ENCODE data around the gene TM7SF2. TPM values are rescaled to one million over a fixed set of nuclear protein-coding genes. Genes with fewer than 3 reads are reported as not detected.

Gene TM7SF2
- total RNA-seq = 24.6 and 25.4 TPM in 2 replicates

DNA sequence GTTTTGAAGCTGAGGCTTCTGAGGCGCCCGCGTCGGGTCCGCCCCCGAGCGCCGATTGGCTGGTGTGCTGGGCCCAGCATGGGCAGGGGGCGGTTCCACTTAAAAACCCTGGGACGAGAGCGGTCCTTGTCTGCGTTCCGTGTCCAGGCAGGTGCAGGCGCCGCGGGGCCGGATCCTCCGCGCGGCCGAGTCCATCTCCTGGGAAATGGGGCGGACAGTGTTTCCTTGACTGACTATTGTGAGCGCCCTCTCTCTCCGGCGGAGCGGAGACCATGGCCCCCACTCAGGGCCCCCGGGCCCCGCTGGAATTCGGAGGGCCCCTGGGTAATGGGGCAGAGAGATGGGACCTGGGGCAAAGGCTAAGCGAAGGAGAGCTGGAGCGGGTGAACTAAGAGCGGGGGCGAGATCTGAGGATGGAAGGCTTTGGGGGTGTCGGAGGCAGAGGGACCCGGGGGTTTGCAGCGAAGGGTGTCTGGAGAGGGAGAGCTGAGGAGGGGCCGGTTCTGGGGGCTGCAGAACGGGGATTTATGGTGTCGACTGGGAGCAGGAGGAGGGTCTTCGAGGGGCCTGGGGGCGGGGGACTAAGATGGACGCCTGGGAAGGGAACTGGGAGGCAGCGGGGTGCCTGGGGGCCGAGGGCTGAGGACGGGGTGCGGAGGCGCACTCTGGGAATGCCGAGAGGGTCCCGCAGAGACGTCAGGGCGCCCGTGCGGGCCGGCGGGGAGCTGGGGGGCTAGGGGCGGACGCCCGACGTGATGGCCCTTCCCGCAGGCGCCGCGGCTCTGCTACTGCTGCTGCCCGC, at the start of gene TM7SF2:
TM7SF2 (plus strand) TSS at position 129 of the 802 bp plus-strand sequence; CDS start at position 273, 144 bp downstream.
- H3K4me3 Mint-ChIP-seq = peak within 1 kb of the TSS; percentile 89
- H3K4me1 Mint-ChIP-seq = peaks cover 50% of the 10 kb centered on the region
- DNase-seq (peak; percentile 90), ATAC-seq (ENCODE audit: low read depth) (peak; percentile 78)
- no peaks in the 10 kb centered on the region for H3K27me3 Mint-ChIP-seq
- CTCF ChIA-PET = interaction anchor here (0.7 to 4.2 kb wide), 14 partner anchors 9 to 749 kb away, joined by 3 to 48 read pairs (median 6); partner anchors contain the start of genes ARL2, CAPN1, CDC42EP2 and FAU
- no peaks in the 10 kb centered on the region for H3K9me3 Mint-ChIP-seq
- intact Hi-C loops (cut with micrococcal nuclease) = loop anchor here (2.0 to 5.0 kb wide), 2 partner anchors 149 to 400 kb away; partner anchors contain the start of gene POLA2
- POLR2A ChIA-PET = interaction anchor here (0.6 to 15.3 kb wide), 26 partner anchors 10 to 747 kb away, joined by 3 to 546 read pairs (median 4); partner anchors contain the start of genes ARL2, CAPN1, CDC42EP2 and CFL1
- TF ChIP-seq, protein P1, sequence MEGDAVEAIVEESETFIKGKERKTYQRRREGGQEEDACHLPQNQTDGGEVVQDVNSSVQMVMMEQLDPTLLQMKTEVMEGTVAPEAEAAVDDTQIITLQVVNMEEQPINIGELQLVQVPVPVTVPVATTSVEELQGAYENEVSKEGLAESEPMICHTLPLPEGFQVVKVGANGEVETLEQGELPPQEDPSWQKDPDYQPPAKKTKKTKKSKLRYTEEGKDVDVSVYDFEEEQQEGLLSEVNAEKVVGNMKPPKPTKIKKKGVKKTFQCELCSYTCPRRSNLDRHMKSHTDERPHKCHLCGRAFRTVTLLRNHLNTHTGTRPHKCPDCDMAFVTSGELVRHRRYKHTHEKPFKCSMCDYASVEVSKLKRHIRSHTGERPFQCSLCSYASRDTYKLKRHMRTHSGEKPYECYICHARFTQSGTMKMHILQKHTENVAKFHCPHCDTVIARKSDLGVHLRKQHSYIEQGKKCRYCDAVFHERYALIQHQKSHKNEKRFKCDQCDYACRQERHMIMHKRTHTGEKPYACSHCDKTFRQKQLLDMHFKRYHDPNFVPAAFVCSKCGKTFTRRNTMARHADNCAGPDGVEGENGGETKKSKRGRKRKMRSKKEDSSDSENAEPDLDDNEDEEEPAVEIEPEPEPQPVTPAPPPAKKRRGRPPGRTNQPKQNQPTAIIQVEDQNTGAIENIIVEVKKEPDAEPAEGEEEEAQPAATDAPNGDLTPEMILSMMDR (IDR thresholded peaks at IDR 0.05) = no peak
- peak within 1 kb of the TSS; percentile 77 for H3K27ac Mint-ChIP-seq
- H3K36me3 Mint-ChIP-seq (ENCODE audit: low read depth) = peaks cover 29% of the 10 kb centered on the region

DNA sequence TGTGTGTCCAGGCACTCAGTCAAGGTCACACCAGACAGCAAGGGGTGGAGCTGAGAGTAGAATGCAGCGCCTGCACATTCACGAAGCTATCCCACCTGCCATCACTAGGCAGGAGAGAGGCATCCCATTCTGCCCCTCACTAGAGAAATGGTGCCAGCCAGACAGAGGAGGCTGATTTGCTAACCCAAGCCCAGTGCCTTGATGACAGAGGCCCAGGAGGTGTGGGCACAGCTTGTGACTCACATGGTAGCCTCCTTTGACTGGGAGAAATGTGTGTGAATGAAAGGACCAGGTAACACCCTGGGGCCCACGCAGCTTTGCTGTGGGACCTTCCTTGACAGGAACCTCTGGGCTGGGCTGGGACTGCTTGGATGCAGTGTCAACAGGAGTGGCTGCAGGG, 48.1 kb upstream of the TM7SF2 start:
- H3K9me3 Mint-ChIP-seq = no peaks in the 10 kb centered on the region
- DNase-seq (no peak), ATAC-seq (ENCODE audit: low read depth) (no peak)
- no peaks in the 10 kb centered on the region for H3K36me3 Mint-ChIP-seq (ENCODE audit: low read depth)
- peaks cover 1% of the 10 kb centered on the region for H3K27me3 Mint-ChIP-seq
- POLR2A ChIA-PET = interaction anchor here (0.6 kb wide), 1 partner anchor 240 kb away, joined by 5 read pairs; no protein-coding TSS in a partner anchor
- intact Hi-C loops (cut with micrococcal nuclease) = no loop called here
- TF ChIP-seq, protein P1 (IDR thresholded peaks at IDR 0.05) = no peak
- no peak overlapping the region for H3K27ac Mint-ChIP-seq
- CTCF ChIA-PET = interaction anchor here (0.6 kb wide), 1 partner anchor 35 kb away, joined by 4 read pairs; no protein-coding TSS in a partner anchor
- no peak overlapping the region for H3K4me3 Mint-ChIP-seq
- no peaks in the 10 kb centered on the region for H3K4me1 Mint-ChIP-seq

DNA sequence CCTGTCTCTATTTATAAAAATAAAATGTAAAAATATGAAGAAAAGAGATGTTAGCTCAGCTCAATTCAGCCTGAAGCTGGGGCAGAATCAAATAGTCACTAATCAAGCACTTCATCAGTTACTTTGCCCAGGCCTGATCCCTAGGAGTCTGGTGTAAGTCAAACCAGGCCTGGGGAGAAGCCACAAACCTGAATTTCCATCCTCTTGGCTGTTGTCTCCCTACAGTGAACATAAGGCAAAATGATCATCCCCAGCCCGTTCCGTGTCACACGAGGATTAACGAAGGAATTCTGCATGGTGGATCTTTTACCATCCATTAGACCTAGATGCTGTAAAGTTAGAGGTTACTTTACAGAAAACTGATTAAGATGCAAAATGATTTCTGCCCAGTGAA, 46.8 kb upstream of the TM7SF2 start:
- H3K27me3 Mint-ChIP-seq = peaks cover 1% of the 10 kb centered on the region
- H3K36me3 Mint-ChIP-seq (ENCODE audit: low read depth) = no peaks in the 10 kb centered on the region
- POLR2A ChIA-PET = no interaction called here
- no peaks in the 10 kb centered on the region for H3K9me3 Mint-ChIP-seq
- H3K4me3 Mint-ChIP-seq = no peak overlapping the region
- TF ChIP-seq, protein P1 (IDR thresholded peaks at IDR 0.05) = no peak
- intact Hi-C loops (cut with micrococcal nuclease) = no loop called here
- CTCF ChIA-PET = no interaction called here
- DNase-seq (no peak), ATAC-seq (ENCODE audit: low read depth) (no peak)
- H3K27ac Mint-ChIP-seq = no peak overlapping the region
- H3K4me1 Mint-ChIP-seq = no peaks in the 10 kb centered on the region

DNA sequence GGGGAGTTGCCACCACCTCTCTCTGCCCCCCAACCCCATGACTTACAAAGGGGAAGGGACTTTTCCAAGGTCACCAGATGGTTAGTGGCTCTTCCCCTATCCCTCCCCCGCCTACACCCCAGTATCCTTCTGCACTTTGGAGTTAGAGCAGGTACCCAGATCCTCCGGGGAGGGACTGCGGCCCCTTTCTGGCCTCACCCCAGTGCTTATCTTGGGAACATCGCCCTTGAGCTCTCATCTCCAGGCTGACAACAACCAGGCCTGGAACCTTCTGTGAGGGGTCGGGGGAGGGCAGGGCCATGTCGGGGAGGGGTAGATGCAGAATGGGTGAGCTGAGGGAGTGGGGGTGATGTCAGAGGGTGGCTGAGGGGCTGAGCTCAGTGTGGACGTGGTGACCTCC, 45.8 kb upstream of the TM7SF2 start:
- no peak overlapping the region for H3K27ac Mint-ChIP-seq
- H3K36me3 Mint-ChIP-seq (ENCODE audit: low read depth) = no peaks in the 10 kb centered on the region
- ChIA-PET CTCF (no interaction called here), POLR2A (no interaction called here)
- no peaks in the 10 kb centered on the region for H3K4me1 Mint-ChIP-seq
- H3K27me3 Mint-ChIP-seq = peaks cover 1% of the 10 kb centered on the region
- TF ChIP-seq, protein P1 (IDR thresholded peaks at IDR 0.05) = no peak
- ATAC-seq (ENCODE audit: low read depth) (no peak), DNase-seq (no peak)
- intact Hi-C loops (cut with micrococcal nuclease) = no loop called here
- no peaks in the 10 kb centered on the region for H3K9me3 Mint-ChIP-seq
- H3K4me3 Mint-ChIP-seq = no peak overlapping the region

DNA sequence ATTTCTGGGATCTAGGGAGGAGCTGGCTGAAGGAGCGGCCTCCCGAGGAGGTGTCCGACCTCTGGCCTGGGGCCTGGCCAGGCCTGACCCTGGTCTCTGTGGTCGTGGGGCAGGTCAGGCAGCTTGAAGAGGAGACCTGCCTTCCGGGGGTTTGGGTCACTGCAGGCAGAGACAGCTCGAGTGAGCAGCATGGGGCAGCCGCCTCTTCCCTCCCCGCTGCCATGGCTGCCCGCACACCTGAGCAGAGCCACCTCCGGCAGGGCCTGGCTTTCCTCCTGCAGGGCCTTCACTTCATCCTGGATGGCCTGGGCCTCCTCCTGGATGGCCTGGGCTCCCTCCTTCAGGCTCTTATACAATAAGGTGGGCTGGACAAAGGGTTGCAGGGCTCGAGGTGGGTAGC, 45.4 kb upstream of the TM7SF2 start:
- no peak for ATAC-seq (ENCODE audit: low read depth)
- TF ChIP-seq, protein P1 (IDR thresholded peaks at IDR 0.05) = no peak
- no peaks in the 10 kb centered on the region for H3K27me3 Mint-ChIP-seq
- no peak for DNase-seq
- H3K9me3 Mint-ChIP-seq = no peaks in the 10 kb centered on the region
- CTCF ChIA-PET = no interaction called here
- no peak overlapping the region for H3K4me3 Mint-ChIP-seq
- no peaks in the 10 kb centered on the region for H3K4me1 Mint-ChIP-seq
- POLR2A ChIA-PET = no interaction called here
- no peaks in the 10 kb centered on the region for H3K36me3 Mint-ChIP-seq (ENCODE audit: low read depth)
- intact Hi-C loops (cut with micrococcal nuclease) = no loop called here
- H3K27ac Mint-ChIP-seq = no peak overlapping the region

All from activated B cell treated with CpG ODN at 0.5 μM for 24 hours (primary cell).